NCI-H510A (cell line): Measurements from ENCODE around the gene NT5M.
"Not testable (repeated sequence)": the region's sequence is repeated elsewhere in the genome, so short reads cannot be mapped to it uniquely, and the experiment has no call there.

Experiments used
- DNase-seq: peaks from one replicate; lab custom pipeline; 2025; lab: John Stamatoyannopoulos, UW

Gene NT5M

GRCh38 chr17:17377071-17377967 is 74.1 kb downstream of the NT5M start:
- no peak for DNase-seq

GRCh38 chr17:17379197-17379991 is 76.2 kb downstream of the NT5M start:
- no peak for DNase-seq

- no peak for DNase-seq
Observed at GRCh38 chr17:17380145-17380925, 77.2 kb downstream of the NT5M start.

- no peak for DNase-seq
Observed at GRCh38 chr17:17381446-17382064, 78.4 kb downstream of the NT5M start.

GRCh38 chr17:17382065-17382459 is 78.9 kb downstream of the NT5M start:
- DNase-seq, result no peak

GRCh38 chr17:17382971-17383370 is 79.8 kb downstream of the NT5M start:
- no peak for DNase-seq

- DNase-seq, result not testable (repeated sequence)
Observed at GRCh38 chr17:17383431-17384290, 80.5 kb downstream of the NT5M start.

GRCh38 chr17:17384291-17384615 is 81.1 kb downstream of the NT5M start:
- DNase-seq, result no peak

- no peak for DNase-seq
Observed at GRCh38 chr17:17384961-17385360, 81.8 kb downstream of the NT5M start.

GRCh38 chr17:17385491-17385890 is 82.3 kb downstream of the NT5M start:
- no peak for DNase-seq

GRCh38 chr17:17386094-17386800 is 83.1 kb downstream of the NT5M start:
- DNase-seq, result no peak

GRCh38 chr17:17387017-17387497 is 83.9 kb downstream of the NT5M start:
- DNase-seq, result peak; percentile 89

GRCh38 chr17:17387498-17388362 is 84.6 kb downstream of the NT5M start:
- DNase-seq, result peak; percentile 91

GRCh38 chr17:17388657-17389496 is 85.7 kb downstream of the NT5M start:
- no peak for DNase-seq

GRCh38 chr17:17391668-17392370 is 88.6 kb downstream of the NT5M start:
- DNase-seq, result no peak

- DNase-seq, result no peak
Observed at GRCh38 chr17:17393976-17394375, 90.8 kb downstream of the NT5M start.

GRCh38 chr17:17394494-17394893 is 91.3 kb downstream of the NT5M start:
- DNase-seq, result no peak
